IPS-NIHi7 (cell line): ENCODE results near the gene PDLIM5.
"Not testable (repeated sequence)": the region's sequence is repeated elsewhere in the genome, so short reads cannot be mapped to it uniquely, and the experiment has no call there.

Source experiments
- DNase-seq: peaks from one replicate; pipeline ENCODE4 v3.0.0; 2012; ENCODE audit warnings: mixed read lengths; ENCODE audit errors: extremely low spot score

Gene PDLIM5

DNA sequence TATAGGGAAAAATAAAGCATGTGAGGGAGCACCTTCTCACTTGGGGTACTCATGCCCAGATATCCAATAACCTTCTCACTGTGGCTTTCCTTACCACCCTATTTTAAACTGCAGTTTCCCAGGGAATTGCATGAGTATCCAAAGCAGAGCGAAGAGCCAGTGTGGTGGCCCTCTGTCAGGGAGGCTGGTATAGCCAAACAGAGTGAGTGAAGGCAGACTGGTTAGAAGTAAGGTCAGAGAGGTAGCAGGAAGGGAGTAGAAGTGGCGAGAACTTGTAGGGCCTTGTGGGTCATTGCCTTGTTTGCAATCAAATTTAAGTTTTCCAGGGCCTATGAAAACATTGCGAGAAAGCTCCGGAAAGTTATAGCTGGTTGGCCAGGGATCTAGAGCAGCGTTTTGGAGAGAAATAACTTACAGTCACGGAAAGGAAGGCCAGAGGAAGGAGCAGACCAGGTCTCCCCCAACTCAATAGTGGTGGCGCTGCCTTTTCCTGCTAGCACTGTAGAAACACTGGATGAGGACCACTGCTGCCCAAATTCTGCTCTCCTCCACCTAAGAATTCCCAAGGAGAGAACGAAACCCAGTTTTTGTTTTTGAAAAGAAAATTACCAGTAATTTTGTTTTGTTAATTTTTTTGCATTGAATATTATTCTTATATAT, 77.2 kb downstream of the PDLIM5 start:
- no peak for DNase-seq

- DNase-seq = no peak
Measured at GRCh38 chr4:94530073-94530472, 78.3 kb downstream of the PDLIM5 start.

- DNase-seq = no peak
Measured at GRCh38 chr4:94531991-94532789, 80.4 kb downstream of the PDLIM5 start.

DNA sequence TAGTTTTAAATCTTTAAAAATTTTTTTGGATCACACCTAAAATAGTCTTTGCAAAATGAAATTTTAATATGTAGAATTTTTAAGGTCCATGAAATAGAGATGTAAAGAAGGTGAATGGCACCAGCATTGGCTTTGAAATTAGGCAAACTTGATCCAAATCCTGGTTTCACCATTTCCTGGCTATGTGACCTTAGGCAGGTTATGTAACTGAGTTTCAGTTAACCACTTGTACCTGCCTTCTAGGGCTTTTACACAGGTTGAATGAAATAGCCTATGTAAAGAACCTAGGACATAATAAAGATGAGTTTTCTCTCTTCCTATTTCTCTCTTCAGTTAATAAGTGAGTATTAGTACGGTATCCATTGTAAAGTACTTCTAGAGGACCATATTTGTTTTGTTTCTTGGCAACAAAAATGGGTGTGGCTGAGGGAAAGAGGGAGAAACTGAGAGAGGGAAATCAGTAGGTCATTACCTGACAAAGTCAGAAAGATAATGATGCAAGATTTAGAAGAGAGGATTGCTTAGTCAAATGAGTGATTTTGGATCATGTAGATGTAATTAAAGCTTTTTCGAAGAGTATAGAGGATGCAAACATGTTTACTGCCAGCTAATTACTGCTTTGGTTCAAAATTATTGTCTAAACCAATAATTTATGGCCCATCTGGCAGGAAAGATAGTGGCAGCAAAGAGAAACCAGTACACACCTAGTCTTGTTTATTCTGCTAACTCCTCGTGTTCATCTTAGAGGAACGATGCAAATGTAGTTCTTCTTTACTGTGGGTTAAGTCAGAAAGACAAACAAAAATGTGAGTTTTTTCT, 81.9 kb downstream of the PDLIM5 start:
- DNase-seq = no peak

- DNase-seq = no peak
Measured at GRCh38 chr4:94534401-94535312, 82.9 kb downstream of the PDLIM5 start.

GRCh38 chr4:94536049-94536448, 84.3 kb downstream of the PDLIM5 start:
- no peak for DNase-seq

GRCh38 chr4:94536649-94537469, 85.1 kb downstream of the PDLIM5 start:
- no peak for DNase-seq

- no peak for DNase-seq
Measured at GRCh38 chr4:94537921-94538628, 86.3 kb downstream of the PDLIM5 start.

DNA sequence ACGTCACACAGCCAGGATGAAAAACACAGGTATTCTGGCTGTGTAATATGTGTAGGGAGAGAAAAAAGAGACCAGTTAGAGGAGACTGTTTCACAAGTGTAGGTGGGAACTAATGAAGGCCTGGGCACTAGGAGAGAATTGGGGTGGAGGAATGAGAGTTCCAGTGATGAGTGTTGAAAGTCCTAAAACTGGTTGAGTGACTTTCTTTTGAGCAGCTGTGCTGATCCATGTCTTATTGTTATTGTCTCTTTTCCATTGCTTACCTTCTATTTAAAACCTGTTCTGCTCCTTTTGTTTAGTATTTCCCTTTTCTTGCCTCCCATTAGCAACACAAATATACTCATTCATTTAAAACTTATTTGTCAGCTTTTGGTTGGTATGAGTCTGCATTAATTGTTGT, 88.7 kb downstream of the PDLIM5 start:
- DNase-seq = no peak

- DNase-seq = no peak
Measured at GRCh38 chr4:94544811-94545210, 93.1 kb downstream of the PDLIM5 start.

- no peak for DNase-seq
Measured at GRCh38 chr4:94545296-94545695, 93.6 kb downstream of the PDLIM5 start.

DNA sequence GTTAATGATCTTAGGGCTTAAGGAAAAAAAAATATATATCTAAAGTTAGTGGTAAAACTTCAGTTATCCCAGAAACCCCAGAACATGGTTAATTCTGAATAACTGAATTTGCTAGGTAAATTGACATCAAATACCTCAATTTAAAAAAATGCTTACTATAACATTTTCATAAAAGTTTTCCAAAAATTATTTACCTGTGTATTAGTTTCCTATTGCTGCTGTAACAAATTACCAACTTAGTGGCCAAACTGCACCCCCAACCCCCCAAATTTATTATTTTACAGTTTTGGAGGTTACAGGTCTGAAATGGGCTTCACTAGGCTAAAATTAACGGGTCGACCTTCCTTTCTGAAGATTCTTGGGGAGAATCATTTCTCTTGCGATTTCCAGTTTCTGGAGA, 95.2 kb downstream of the PDLIM5 start:
- no peak for DNase-seq

DNA sequence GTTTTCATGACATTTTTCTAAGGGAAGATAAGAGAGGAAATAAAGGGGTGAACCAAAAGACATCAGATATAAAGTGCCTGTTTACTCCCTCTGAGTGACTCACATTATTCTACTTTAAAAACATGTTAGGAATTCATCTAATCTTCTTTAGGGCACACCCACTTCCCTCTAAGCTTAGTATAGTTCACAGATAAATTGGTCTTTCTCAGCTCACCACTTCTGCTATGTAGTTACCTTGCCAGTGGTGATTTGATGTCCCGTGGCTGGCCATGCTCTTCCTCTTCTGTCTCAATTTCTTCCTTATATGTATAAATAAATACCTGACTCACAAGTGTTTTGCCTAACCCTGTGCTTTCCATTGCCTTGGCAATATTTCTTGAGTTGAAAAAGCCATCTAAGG, 96.8 kb downstream of the PDLIM5 start:
- no peak for DNase-seq

- no peak for DNase-seq
Measured at GRCh38 chr4:94550352-94550751, 98.6 kb downstream of the PDLIM5 start.

DNA sequence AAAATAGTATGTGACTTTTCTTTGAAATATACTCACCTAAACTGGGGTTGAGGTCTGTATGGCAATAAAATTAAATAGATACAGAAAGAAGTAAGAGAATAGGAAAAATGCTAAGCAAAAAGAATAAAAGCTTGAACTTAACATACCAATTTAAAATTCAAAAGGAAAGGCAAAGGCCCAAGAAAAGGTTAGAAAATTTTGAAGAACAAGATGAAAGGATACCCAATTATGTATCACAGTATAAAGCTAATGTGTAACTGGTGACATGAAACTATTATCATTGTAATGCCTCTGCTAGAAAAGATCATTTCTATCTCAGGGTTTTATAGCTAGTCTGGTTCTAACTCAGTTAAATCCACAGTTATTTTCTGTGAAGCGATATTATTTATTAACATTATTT, 99.1 kb downstream of the PDLIM5 start:
- no peak for DNase-seq

DNA sequence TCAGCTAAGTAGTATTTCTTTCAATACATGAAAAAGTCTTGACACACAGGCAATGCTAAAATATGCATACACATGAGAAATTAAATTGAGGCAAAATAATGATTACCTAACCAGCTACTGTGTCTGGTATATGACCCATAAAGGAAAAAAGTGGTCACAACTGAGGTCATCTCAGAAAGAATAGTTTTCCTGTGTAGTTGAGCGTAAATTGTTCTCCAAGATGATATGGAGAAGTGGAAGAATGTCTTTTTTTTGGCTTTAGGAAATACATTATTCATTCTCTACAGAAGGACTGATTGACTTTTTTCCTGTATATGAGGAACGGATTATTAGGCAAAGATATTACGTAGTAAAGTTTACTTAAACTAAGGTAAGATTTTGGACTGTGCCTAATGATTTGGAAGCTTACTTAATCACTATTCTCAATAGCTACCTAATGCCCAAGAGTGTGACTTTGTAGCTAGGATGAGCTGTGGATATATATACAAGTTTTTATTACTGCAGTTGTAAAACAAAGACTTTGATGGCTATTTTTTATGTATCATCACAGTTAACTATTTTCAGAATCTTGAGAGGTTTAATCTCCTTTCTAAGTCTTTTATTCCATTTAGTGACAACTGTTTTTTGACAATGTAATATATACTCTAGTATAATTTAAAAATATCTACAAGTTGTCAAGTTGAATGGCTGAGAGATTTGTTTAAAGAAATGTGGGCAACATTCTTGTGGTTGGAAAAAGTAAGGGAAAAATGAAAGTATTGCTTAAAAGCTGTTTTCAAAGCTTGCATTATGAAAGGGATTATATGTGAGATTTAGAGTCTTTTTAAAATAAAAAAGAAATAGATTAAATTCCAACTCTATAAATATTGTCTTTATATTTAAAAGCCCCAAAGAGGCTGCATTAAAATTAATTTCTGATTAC, 100.2 kb downstream of the PDLIM5 start:
- DNase-seq = no peak

GRCh38 chr4:94556047-94556446, 104.3 kb downstream of the PDLIM5 start:
- DNase-seq = not testable (repeated sequence)

- DNase-seq = not testable (repeated sequence)
Measured at GRCh38 chr4:94557632-94558031, 105.9 kb downstream of the PDLIM5 start.

DNA sequence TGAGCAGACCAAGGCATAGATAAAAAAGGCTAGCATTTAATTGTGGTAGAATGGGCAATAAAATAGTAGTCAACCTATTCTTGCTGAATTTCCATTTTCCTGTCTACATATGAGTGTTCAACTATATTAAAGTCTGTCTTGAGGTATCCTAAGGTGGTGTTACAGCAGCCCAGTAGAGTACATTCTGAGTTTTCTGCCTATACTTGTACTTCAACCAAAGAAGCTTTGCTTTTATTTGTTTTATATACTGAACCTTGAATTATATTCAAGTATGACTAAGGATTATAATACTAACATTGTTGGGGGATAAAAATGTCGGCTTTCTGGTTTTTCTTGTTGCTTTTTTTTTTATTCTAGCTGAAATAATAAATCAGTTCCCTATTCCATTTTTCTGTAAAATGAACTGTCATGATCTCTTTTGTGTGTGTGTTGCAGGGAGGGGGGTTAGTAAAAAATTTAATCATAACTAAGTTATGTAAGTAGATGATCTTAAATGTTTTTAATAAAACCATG, 106.7 kb downstream of the PDLIM5 start:
- DNase-seq = no peak
